Common myeloid progenitor, CD34-positive (primary cell): ENCODE measurements around the gene PRUNE1.

Experiments
- CTCF ChIA-PET: fragments of 350-600 bp; sonication (Branson Sonifier 250); formaldehyde crosslinking; loops from one replicate; lab custom pipeline; 2021; ENCODE audit warnings: antibody characterized with exemption; lab: Charles Lee
- POLR2A ChIA-PET: fragments of 350-600 bp; sonication (Branson Sonifier 250); formaldehyde crosslinking; loops from one replicate; lab custom pipeline; 2021; ENCODE audit warnings: antibody characterized with exemption; lab: Charles Lee
- DNase-seq, 3 donors: peaks; one replicate each; pipeline versions ENCODE4 v3.0.0 to v3.0.0-alpha.2; 2013
- H3K27ac ChIP-seq, 2 experiments: 1 replicate in 1 of 2; 2 replicates in 1 of 2; pipeline ENCODE4 v1.7.0; 2013; ENCODE audit warnings: inconsistent platforms in 2 of 2, low read length in 2 of 2, mild to moderate bottlenecking in 2 of 2, low read depth in 1 of 2, moderate library complexity in 1 of 2; ENCODE audit not compliant: severe bottlenecking in 2 of 2, insufficient read depth in 1 of 2, poor library complexity in 1 of 2
- H3K27me3 ChIP-seq, 5 experiments: replicated peaks in 2 of 5; 1 replicate in 3 of 5; 2 replicates in 2 of 5; pipeline versions ENCODE4 v1.6.1 to v1.7.0; 2013; ENCODE audit warnings: low read length in 4 of 5, mild to moderate bottlenecking in 2 of 5, moderate library complexity in 2 of 5, inconsistent platforms in 1 of 5; ENCODE audit not compliant: insufficient read depth in 5 of 5, control insufficient read depth in 4 of 5
- H3K36me3 ChIP-seq, 4 experiments: 1 replicate in 2 of 4; 2 replicates in 2 of 4; pipeline versions ENCODE4 v1.6.1 to v1.7.0; 2013; ENCODE audit warnings: low read length in 3 of 4, control low read depth in 1 of 4, mild to moderate bottlenecking in 1 of 4; ENCODE audit not compliant: control insufficient read depth in 4 of 4, insufficient read depth in 4 of 4
- H3K4me1 ChIP-seq, 4 experiments: 1 replicate in 3 of 4; 2 replicates in 1 of 4; pipeline versions ENCODE4 v1.6.1 to v1.7.1; 2013; ENCODE audit warnings: low read length in 3 of 4, mild to moderate bottlenecking in 3 of 4, control low read depth in 1 of 4, inconsistent platforms in 1 of 4, moderate library complexity in 1 of 4; ENCODE audit not compliant: control insufficient read depth in 4 of 4, insufficient read depth in 4 of 4; ENCODE audit errors: control extremely low read depth in 1 of 4
- H3K4me3 ChIP-seq, 7 experiments: 1 replicate in 4 of 7; 2 replicates in 3 of 7; pipeline versions ENCODE4 v1.5.1 to v1.7.0; 2013; ENCODE audit warnings: mild to moderate bottlenecking in 7 of 7, low read length in 6 of 7, moderate library complexity in 6 of 7, inconsistent platforms in 2 of 7, low read depth in 2 of 7, control low read depth in 1 of 7; ENCODE audit not compliant: insufficient read depth in 4 of 7, control insufficient read depth in 1 of 7; ENCODE audit errors: extremely low read depth in 1 of 7
- H3K9me3 ChIP-seq, 5 experiments: 1 replicate in 4 of 5; 2 replicates in 1 of 5; pipeline versions ENCODE4 v1.6.1 to v1.7.1; 2013; ENCODE audit warnings: low read length in 4 of 5, mild to moderate bottlenecking in 2 of 5, inconsistent platforms in 1 of 5, low read depth in 1 of 5, moderate library complexity in 1 of 5; ENCODE audit not compliant: control insufficient read depth in 4 of 5, insufficient read depth in 2 of 5; ENCODE audit errors: control extremely low read depth in 1 of 5
- WGBS: methylation state at CpG from one replicate; pipeline ENCODE4 v1.1.5; 2013; ENCODE audit not compliant: insufficient coverage; 5-methylcytosine and 5-hydroxymethylcytosine counted together

The PRUNE1 gene

DNA sequence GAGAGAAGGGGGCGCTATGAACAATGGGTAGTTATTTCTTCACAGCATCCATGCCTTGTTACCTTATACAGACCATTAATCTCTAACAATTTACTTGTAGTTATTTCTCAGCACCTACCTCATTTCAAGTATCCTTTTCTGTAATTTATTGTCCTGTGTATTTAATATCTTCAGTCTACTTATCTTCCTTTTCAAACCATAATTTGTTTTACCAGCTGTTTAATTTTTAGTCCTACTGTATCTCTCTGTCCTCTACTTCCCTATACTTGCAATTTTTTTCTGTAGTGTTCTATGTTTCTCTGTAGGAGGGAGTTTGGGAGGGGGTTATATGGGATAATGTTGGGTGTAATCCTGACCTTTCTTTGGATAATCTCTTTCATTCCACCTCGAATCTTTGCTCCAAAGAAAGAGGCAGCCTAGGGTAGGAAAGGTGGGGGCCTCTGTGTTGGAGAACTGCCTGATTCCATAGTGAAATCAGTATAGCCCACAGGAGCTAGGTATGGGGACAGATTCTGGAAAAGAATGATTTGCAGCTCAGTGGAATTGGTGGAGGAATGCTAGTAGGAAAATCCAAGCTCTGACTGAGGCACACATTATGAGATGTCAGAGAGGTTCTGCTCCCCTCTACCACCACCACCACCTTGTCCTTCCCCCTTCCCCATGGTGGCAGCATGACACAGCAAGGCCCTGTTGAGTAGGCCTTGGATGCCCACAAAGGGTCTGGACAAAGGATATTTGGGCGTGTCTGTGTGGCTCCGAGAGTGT is 52.6 kb downstream of the PRUNE1 start:
- Histone ChIP-seq H3K27me3 (no peaks in the 10 kb centered on the region), H3K27ac (peak overlapping the region in 1 of 2 experiments; percentile 93), H3K4me3 (peak overlapping the region; percentile 62 to 98 (median 95)), H3K36me3 (peaks cover 0 to 13% (median 0%) of the 10 kb centered on the region in 4 experiments), H3K4me1 (peaks cover 18 to 62% (median 44%) of the 10 kb centered on the region in 4 experiments), H3K9me3 (no peaks in the 10 kb centered on the region)
- CTCF ChIA-PET = interaction anchor here (0.6 to 7.6 kb wide), 14 partner anchors 8 to 97 kb away, joined by 3 to 59 read pairs (median 4); partner anchors contain the start of genes C1orf56, GABPB2 and MINDY1
- POLR2A ChIA-PET = interaction anchor here (0.6 to 3.6 kb wide), 3 partner anchors 10 to 809 kb away, joined by 3 to 19 read pairs (median 3); partner anchors contain the start of gene GABPB2
- WGBS = 100% methylated on average over 1 of the region's 4 CpGs
- DNase-seq = no peak

DNA sequence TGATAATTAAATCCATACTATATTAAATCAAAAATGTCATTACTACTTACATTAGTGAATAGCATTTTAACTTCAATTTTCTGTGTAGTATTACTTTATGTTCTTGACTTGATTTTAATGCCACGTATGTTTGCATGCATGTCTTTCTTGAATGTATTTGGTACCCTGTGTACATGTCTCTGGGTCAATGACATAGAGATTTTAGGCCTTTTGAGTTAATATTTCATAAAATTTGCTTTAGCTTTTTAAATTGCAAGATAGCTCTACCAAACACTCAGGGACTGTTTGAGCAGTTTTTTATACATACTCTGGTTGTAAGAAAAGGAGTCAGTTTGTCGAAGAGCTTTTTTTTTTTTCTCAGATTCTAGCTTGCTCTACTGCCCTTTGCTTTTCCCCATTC is 53.5 kb downstream of the PRUNE1 start:
- peak overlapping the region in 1 of 2 experiments; percentile 14 for H3K27ac ChIP-seq
- CTCF ChIA-PET = interaction anchor here (0.6 to 7.6 kb wide), 13 partner anchors 9 to 415 kb away, joined by 3 to 59 read pairs (median 4); partner anchors contain the start of genes C1orf56, GABPB2 and MINDY1
- H3K36me3 ChIP-seq = peaks cover 0 to 8% (median 2%) of the 10 kb centered on the region in 4 experiments
- POLR2A ChIA-PET = interaction anchor here (3.6 kb wide), 1 partner anchor 9 kb away, joined by 19 read pairs; the partner anchor contains the start of gene GABPB2
- no peaks in the 10 kb centered on the region for H3K27me3 ChIP-seq
- peaks cover 10 to 53% (median 36%) of the 10 kb centered on the region in 4 experiments for H3K4me1 ChIP-seq
- no peak for DNase-seq
- WGBS = 100% methylated on average over 1 of the region's 2 CpGs
- peak overlapping the region in 1 of 7 experiments; percentile 98 for H3K4me3 ChIP-seq
- H3K9me3 ChIP-seq = no peaks in the 10 kb centered on the region

DNA sequence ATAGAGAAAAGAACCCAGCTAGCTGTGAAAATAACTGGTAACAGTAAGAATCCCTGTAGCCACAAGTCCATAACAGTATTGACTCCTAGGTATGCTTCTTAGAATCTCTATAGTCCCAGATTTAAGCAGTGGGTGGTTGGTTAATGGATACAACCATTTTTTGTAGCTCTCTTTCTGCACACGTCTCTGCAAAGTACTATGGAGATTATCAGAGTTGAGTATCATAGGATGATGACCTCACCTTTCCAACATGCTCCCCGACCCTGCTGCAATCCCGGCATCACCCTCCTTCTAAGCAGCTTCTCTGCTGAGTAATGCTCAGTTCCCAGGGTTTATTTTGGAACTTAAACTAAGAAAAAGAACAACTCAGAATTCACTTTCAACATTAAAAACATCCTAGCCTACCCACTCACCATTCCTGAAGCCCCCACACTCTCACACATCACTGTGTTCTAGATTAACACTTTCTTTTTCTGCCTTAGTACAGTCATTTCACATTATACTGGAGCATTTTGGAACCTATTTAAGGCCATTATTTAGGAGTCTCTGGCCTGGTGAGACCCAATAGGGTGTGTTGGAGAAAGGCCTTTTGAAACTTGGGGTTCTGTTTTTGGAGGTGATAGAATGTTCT is 54.6 kb downstream of the PRUNE1 start:
- no peaks in the 10 kb centered on the region for H3K9me3 ChIP-seq
- POLR2A ChIA-PET = no interaction called here
- no peak overlapping the region for H3K4me3 ChIP-seq
- peaks cover 0 to 8% (median 3%) of the 10 kb centered on the region in 4 experiments for H3K36me3 ChIP-seq
- CTCF ChIA-PET = interaction anchor here (0.7 to 4.3 kb wide), 5 partner anchors 12 to 37 kb away, joined by 3 to 22 read pairs (median 6); partner anchors contain the start of gene C1orf56
- 100% methylated on average over 3 of the region's 3 CpGs for WGBS
- DNase-seq = no peak
- H3K4me1 ChIP-seq = peaks cover 7 to 42% (median 24%) of the 10 kb centered on the region in 4 experiments
- H3K27ac ChIP-seq = peak overlapping the region in 1 of 2 experiments; percentile 16
- H3K27me3 ChIP-seq = no peaks in the 10 kb centered on the region

DNA sequence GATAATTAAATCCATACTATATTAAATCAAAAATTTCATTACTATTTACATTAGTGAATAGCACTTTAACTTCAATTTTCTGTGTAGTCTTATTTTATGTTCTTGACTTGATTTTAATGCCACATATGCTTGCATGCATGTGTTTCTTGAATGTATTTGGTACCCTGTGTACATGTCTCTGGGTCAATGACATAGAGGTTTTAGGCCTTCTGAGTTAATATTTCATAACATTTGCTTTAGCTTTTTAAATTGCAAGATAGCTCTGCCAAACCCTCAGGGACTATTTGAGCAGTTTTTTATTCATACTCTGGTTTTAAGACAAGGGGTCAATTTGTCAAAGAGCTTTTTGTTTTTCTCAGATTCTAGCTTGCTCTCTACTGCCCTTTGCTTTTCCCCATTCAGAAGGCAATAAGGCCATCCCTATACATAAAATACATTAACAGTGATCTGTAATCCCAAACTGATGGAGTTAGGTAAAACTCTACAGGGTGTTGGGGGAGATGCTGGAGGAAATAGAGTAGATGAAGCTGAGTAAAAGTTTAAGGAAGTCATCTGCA is 56.9 kb downstream of the PRUNE1 start:
- CTCF ChIA-PET = interaction anchor here (0.8 to 1.7 kb wide), 6 partner anchors 15 to 92 kb away, joined by 3 to 5 read pairs (median 4); partner anchors contain the start of gene TNFAIP8L2
- Histone ChIP-seq H3K4me1 (peaks cover 0 to 33% (median 22%) of the 10 kb centered on the region in 4 experiments), H3K9me3 (no peaks in the 10 kb centered on the region), H3K4me3 (no peak overlapping the region), H3K27me3 (no peaks in the 10 kb centered on the region), H3K27ac (no peak overlapping the region), H3K36me3 (peaks cover 0 to 7% (median 4%) of the 10 kb centered on the region in 4 experiments)
- no peak for DNase-seq
- POLR2A ChIA-PET = no interaction called here

DNA sequence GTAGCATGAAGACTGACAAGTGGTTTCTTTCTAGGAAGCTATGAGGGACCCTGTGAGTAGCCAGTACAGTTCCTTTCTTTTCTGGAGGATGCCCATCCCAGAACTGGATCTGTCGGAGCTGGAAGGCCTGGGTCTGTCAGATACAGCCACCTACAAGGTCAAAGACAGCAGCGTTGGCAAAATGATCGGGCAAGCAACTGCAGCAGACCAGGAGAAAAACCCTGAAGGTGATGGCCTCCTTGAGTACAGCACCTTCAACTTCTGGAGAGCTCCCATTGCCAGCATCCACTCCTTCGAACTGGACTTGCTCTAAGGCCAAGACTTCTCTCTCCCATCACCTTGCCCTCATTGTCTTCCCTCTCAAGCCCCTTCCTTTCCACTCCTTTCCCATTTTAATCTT is 58.9 kb downstream of the PRUNE1 start:
- no peaks in the 10 kb centered on the region for H3K27me3 ChIP-seq
- no peak overlapping the region for H3K4me3 ChIP-seq
- CTCF ChIA-PET = interaction anchor here (0.6 to 1.7 kb wide), 3 partner anchors 9 to 89 kb away, joined by 3 to 7 read pairs (median 3); partner anchors contain the start of gene CDC42SE1
- WGBS = 98% methylated on average over 4 of the region's 4 CpGs
- H3K36me3 ChIP-seq = peaks cover 0 to 7% (median 4%) of the 10 kb centered on the region in 4 experiments
- H3K9me3 ChIP-seq = no peaks in the 10 kb centered on the region
- no peak for DNase-seq
- H3K27ac ChIP-seq = no peak overlapping the region
- peaks cover 0 to 25% (median 16%) of the 10 kb centered on the region in 4 experiments for H3K4me1 ChIP-seq
- POLR2A ChIA-PET = no interaction called here

DNA sequence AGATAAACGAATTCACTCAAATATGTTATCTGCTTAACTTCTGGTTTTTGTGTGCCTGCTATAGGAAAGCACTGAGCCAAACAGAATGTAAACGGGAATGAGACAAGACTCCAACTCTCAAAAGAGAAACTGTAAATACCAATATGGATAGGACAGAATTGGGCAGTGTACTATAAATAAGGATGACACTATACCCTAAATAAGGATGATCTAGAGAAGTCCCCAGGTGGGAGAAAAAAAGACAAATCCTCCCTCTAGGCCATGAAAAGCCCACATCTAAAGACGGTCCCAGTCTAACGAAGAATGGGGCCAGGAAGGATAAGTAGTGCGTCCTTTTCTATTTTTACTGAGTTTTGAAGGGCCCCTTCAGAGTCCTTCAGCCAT is 60.8 kb downstream of the PRUNE1 start:
- POLR2A ChIA-PET = no interaction called here

More for the DNA sequence above, 60.8 kb downstream of the PRUNE1 start:
- CTCF ChIA-PET = interaction anchor here (1.6 kb wide), 1 partner anchor 45 kb away, joined by 3 read pairs; no protein-coding TSS in a partner anchor
- Histone ChIP-seq H3K4me3 (no peak overlapping the region), H3K27ac (peak overlapping the region in 1 of 2 experiments; percentile 60), H3K9me3 (no peaks in the 10 kb centered on the region), H3K36me3 (peaks cover 0 to 7% (median 4%) of the 10 kb centered on the region in 4 experiments), H3K4me1 (peaks cover 0 to 25% (median 16%) of the 10 kb centered on the region in 4 experiments), H3K27me3 (no peaks in the 10 kb centered on the region)
- WGBS = no CpG with 5 or more reads among the region's 5 CpGs
- no peak for DNase-seq
